Activated T-cell treated with anti-CD3 and anti-CD28 coated beads, Interleukin-2, amount 50 U/mL, for 1 hour (primary cell): ENCODE results near the gene JDP2.

Source experiments
- DNase-seq: peaks from one replicate; pipeline ENCODE4 v3.0.0-alpha.2; 2020

Gene JDP2

GRCh38 chr14:75520852-75521251 is 93.0 kb downstream of the JDP2 start:
- no peak for DNase-seq

GRCh38 chr14:75521415-75522199 is 93.8 kb downstream of the JDP2 start:
- DNase-seq: no peak

DNA sequence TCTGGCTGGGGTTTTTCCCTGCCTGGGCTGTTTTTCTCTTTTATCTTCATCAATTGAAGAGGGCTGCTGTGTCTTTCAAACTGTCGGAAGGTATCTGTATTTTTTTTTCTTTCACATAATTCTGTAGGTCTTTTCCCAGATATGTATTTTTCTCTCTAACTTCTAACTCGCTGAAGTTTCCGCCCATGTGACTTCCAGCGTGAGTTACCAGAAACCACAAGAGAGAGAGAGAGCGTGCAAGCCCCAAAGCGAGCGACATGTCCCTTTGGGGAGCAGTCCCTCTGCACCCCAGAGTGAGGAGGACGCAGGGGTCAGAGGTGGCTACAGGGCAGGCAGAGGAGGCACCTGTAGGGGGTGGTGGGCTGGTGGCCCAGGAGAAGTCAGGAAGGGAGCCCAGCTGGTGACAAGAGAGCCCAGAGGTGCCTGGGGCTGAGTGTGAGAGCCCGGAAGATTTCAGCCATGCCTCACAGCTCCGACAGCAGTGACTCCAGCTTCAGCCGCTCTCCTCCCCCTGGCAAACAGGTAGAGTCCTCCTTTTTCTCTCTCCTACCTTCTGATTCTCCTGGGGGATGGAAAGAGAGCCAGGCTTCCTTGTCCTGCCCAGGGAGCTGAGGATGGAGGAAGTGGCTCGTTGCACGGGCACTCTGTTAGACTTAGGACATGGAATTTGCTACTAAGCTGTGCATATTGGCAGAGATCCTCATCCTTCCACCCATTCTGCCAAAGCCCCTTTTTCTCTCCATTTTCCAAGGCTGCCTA is 94.6 kb downstream of the JDP2 start, which contains the start of gene BATF:
Gene BATF, plus strand, starts transcription at position 246 of the 759 bp plus-strand sequence. Its CDS starts 214 bp downstream, at position 460.
- DNase-seq: peak; percentile 71

GRCh38 chr14:75522983-75523318 is 95.1 kb downstream of the JDP2 start:
- no peak for DNase-seq
